GM12872 (cell line): Measurements from ENCODE around the gene MAP7D1.

Experiments used
- CTCF ChIP-seq: IDR thresholded peaks from 3 replicates; pipeline ENCODE4 v1.5.1; 2011; ENCODE audit warnings: low read depth, mild to moderate bottlenecking, low read length, moderate library complexity; ENCODE audit not compliant: insufficient read depth

The MAP7D1 gene

GRCh38 chr1:36123356-36123755, 32.6 kb upstream of the MAP7D1 start:
- TF ChIP-seq CTCF, result no peak

- TF ChIP-seq CTCF, result no peak
Observed at GRCh38 chr1:36124404-36125128, 31.4 kb upstream of the MAP7D1 start.

GRCh38 chr1:36125129-36125991, 30.6 kb upstream of the MAP7D1 start, which contains the start of gene COL8A2:
Gene COL8A2, minus strand, starts transcription at chr1:36125222. Its CDS starts 24,980 bp downstream, at chr1:36100242.
- no peak for TF ChIP-seq CTCF

- TF ChIP-seq CTCF, result no peak
Observed at GRCh38 chr1:36126005-36126716, 29.8 kb upstream of the MAP7D1 start.

- no peak for TF ChIP-seq CTCF
Observed at GRCh38 chr1:36126797-36127500, 29.0 kb upstream of the MAP7D1 start.

- TF ChIP-seq CTCF, result no peak
Observed at GRCh38 chr1:36128126-36128904, 27.6 kb upstream of the MAP7D1 start.
